NK-92 (cell line): ENCODE results near the gene RCBTB1.
"Not testable (repeated sequence)": the region's sequence is repeated elsewhere in the genome, so short reads cannot be mapped to it uniquely, and the experiment has no call there.

Experiments used
- DNase-seq: peaks from one replicate; lab custom pipeline; 2025; ENCODE audit not compliant: unreplicated experiment; lab: John Stamatoyannopoulos, UW

Gene RCBTB1

GRCh38 chr13:49585220-49586157 lies at the start of gene RCBTB1:
TSS of gene RCBTB1 (minus strand) at chr13:49585558. CDS start at chr13:49567279, 18,279 bp downstream.
- DNase-seq, result no peak

DNA sequence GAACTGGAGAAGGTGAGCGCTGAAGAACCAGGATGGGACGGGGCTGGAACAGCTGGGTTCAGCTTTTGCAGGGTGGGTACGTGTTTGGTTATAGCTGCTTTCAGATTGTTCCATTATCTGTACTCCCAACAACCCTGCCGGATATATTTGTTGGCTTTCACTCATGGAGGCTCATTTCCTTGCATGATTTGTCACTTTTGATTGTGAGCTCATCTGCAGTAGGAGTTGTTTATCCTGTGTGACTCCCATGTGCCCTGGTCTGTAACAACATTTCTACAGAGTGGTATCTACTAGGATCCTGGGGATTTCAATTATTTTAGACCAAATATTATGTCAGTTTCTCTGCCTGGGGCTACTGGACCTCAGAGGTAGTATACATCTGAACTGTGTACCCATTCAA lies 48.4 kb upstream of the RCBTB1 start:
- no peak for DNase-seq

- DNase-seq, result no peak
Observed at GRCh38 chr13:49632156-49632555, 46.8 kb upstream of the RCBTB1 start.

- DNase-seq, result no peak
Observed at GRCh38 chr13:49630580-49630979, 45.2 kb upstream of the RCBTB1 start.

GRCh38 chr13:49629947-49630346 lies 44.6 kb upstream of the RCBTB1 start:
- no peak for DNase-seq

DNA sequence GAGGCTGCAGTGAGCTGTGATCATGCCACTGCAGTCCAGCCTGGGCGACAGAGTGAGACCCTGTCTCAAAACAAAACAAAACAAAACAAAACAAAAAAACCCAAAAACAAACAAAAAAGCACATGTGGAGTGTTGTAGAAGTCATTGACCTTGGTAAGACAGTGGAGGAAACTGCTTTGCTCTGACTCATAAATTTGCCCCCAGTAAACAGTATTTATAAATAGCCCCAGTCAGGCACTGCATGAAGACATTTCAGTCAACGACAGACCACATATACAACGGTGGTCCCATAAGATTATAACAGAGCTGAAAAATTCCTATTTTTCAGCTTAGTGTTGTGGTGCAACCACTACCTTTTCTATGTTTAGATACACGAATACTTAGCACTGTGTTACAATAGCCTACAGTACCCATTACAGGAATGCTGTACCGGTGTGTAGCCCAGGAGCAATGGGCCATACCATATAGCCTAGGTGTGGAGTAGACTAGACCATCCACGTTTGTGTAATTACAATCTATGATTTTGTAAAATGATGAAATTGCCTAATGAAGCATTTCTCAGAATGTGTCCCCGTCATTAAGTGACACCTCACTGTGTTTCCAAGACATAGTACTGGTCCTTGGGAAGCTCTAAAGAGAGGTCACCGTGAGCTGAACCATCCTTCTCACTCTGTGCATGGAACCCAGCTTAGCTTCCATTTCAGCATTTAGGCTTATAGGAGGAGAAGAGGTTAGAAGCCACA lies 44.0 kb upstream of the RCBTB1 start:
- DNase-seq, result no peak

DNA sequence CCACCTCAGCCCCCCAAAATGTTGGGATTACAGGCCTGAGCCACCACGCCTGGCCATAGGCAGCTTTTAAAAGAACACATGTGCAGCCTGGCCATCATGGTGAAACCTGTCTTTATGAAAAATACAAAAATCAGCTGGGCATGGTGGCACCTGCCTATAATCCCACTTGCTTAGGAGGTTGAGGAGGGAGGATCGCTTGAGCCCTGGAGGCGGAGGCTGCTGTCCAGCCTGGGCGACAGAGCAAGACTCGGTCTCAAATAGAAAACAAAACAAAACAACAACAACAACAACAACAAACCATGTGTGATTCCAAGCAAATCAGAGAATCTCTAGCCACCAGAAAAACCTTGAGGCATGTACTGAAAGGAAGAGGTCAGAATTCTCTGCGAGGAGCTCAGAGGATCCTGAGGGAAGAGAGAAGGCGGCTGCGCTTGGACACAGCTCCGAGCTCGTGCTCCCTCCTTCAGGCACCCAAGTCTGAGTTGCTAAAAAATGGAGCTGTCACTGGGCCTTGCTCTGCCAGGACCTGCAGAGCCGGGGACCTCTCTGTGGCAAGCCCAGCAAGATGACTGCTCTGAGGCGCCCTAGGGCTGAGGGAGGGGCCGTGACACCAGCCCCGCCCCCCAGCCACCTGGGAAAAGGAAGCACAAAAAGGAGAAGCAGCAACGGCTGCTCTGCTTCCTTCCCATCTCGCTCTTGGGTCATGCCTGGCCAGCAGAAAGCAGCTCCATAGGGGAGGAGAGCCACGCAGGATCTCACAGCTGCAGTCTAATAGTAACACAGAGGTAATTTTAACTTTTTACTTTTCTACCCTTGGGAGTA lies 42.7 kb upstream of the RCBTB1 start, which contains the start of gene ARL11:
TSS of gene ARL11 (plus strand) at position 677 of the 822 bp plus-strand sequence. CDS start 1,941 bp downstream, outside the sequence.
- no peak for DNase-seq

GRCh38 chr13:49625392-49626079 lies 40.2 kb upstream of the RCBTB1 start:
- DNase-seq, result no peak

- DNase-seq, result no peak
Observed at GRCh38 chr13:49624229-49624628, 38.9 kb upstream of the RCBTB1 start.

DNA sequence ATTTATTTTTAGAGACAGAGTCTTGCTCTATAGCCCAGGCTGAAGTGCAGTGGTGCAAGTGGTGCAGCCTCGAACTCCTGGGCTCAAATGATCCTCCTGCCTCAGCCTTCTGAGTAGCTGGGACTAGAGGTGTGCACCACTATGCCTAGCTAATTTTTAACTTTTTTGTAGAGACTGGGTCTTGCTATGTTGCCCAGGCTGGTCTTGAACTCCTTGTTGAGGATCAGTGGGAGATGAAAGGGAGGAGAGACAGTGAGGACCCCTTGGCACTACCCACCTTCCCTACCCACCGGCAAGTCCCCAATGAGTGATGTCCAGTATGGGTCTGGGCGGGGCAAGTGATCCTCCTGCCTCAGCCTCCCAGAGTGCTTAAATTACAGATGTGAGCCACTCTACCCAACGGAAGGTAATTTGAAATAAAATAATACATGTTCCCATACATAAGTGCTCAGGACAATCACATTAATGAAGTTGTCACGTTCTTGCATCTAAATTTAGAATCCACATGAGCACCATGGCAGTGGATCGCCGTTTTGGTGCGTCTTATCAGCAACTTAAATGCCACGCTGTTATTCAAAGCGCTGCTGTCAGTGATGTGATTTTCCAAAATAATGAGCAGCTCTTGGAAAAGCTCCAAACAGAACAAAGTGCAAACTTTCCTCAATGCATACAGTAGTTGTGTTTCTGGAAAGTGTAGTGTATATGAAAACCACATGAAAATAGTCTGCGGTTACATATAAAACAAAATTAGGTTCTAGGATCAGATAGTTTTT lies 37.0 kb upstream of the RCBTB1 start:
- no peak for DNase-seq

DNA sequence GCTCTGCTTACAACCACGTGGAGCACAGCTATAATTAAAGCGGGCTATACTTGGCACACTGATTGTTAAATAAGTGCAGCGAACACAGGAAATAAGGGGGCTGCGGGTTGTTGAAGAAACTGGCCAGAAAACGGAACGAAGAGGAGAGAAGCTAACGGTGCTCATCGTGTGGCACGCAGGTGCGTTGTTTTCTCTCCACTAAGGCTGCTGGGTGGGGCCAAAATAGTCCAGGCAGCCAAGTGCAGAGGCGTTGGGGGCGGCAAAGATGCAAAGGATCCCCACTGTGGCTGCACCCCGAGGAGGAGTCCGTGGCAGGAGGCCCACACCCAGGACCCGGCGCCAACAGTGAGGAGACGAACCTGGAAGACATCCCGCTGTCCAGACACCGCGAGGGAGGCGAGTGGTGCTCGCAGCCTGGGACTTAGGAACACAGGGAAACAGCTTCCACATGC lies 34.8 kb upstream of the RCBTB1 start:
- no peak for DNase-seq

GRCh38 chr13:49616676-49617065 lies 31.3 kb upstream of the RCBTB1 start:
- DNase-seq, result no peak

- DNase-seq, result no peak
Observed at GRCh38 chr13:49615836-49616675, 30.7 kb upstream of the RCBTB1 start.

GRCh38 chr13:49612042-49612441 lies 26.7 kb upstream of the RCBTB1 start:
- DNase-seq, result not testable (repeated sequence)

DNA sequence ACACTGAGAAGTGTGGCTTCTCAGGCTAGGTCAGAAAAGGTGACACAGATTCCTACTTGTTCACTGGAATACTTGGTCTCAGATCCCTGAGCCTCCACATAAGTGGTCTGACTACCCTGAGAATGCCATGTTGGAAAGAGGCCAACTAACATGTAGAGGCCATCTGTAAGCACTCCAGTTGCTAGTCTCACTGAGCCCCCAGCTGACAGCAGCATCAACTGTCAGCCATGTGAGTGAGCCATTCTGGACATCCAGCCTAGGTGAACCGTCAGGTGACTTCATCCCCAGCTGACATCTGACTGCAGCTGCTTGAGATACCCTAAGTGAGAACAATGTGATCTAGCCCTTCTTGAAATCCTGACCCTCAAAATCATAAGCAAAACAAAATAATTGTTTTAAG lies 24.8 kb upstream of the RCBTB1 start:
- DNase-seq, result no peak

DNA sequence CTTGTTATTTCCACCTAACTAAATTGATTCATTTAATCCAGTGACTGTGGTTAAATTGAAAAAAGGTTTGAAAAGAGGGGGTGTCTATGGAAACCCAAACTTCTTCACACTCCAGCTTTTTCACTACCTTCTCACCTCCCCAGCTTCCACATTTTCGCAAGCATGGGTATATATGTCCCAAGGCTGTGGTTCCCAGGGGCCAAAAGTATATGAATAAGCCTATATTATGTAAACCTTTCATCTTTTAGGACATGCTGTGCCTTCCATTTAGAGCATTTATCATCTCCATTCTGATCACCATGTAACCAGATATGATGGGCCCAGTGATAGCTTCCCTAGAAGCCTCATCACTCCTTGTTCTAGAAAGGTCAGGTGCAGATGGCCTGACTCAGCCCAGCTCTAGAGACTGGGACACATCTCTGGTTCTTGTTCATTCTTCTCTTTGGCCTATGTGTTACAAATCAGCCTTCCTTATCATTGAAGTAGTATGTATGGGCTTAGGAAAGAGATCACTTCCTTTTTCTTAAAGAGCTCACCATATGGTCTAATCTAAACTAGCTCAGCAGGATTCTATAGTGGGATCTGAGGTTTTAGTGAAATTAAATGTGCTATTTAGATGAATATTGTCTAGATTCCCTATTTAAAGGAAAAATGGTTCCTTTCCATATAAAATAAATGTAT lies 23.4 kb upstream of the RCBTB1 start:
- DNase-seq, result no peak

GRCh38 chr13:49607761-49608160 lies 22.4 kb upstream of the RCBTB1 start:
- DNase-seq, result no peak
